BJ (cell line): ENCODE results near the gene PTPRG. TPM values are rescaled to one million over a fixed set of nuclear protein-coding genes. Genes with fewer than 3 reads are reported as not detected.

Experiments
- CTCF ChIA-PET: fragments of 350-600 bp; formaldehyde crosslinking; extraction: SDS; loops from one replicate; lab custom pipeline; 2021; ENCODE audit warnings: antibody characterized with exemption, inconsistent platforms; lab: Yijun Ruan, JAX
- POLR2A ChIA-PET: fragments of 300-600 bp; sonication (Branson Sonifier 250); formaldehyde crosslinking; extraction: SDS; loops from one replicate; lab custom pipeline; 2021; ENCODE audit warnings: antibody characterized with exemption; lab: Charles Lee
- DNase-seq: peaks from one replicate; pipeline ENCODE4 v3.0.0-alpha.2; 2011; ENCODE audit warnings: low read depth
- H3K27me3 ChIP-seq: 2 replicates; pipeline ENCODE4 v1.6.0; 2011; ENCODE audit warnings: low read length; ENCODE audit not compliant: control insufficient read depth, insufficient read depth
- H3K36me3 ChIP-seq: 2 replicates; pipeline ENCODE4 v1.5.1; 2011; ENCODE audit warnings: low read length; ENCODE audit not compliant: control insufficient read depth, insufficient read depth
- H3K4me3 ChIP-seq: 2 replicates; pipeline ENCODE4 v1.5.1; 2011; ENCODE audit warnings: low read depth, mild to moderate bottlenecking, control low read depth, low read length
- CTCF ChIP-seq: IDR thresholded peaks from 2 replicates; pipeline ENCODE4 v1.5.1; 2011; ENCODE audit warnings: low read depth, mild to moderate bottlenecking, control low read depth, inconsistent platforms, low read length, moderate library complexity; ENCODE audit not compliant: insufficient read depth
- polyA plus RNA-seq: library from polyadenylated mRNA; depleted of rRNA; stranded (reverse); fragments of >200 nt; gene quantifications from 2 replicates; pipeline ENCODE4 v1.2.3, GENCODE V29; 2011

The PTPRG gene
- polyA plus RNA-seq, 1 experiment, result 20.8 TPM

- CTCF ChIA-PET, result interaction anchor here (0.9 to 1.4 kb wide), 2 partner anchors 13 to 17 kb away, joined by 4 read pairs; no protein-coding TSS in a partner anchor
Measured at GRCh38 chr3:62229211-62229610, 667.8 kb downstream of the PTPRG start.

DNA sequence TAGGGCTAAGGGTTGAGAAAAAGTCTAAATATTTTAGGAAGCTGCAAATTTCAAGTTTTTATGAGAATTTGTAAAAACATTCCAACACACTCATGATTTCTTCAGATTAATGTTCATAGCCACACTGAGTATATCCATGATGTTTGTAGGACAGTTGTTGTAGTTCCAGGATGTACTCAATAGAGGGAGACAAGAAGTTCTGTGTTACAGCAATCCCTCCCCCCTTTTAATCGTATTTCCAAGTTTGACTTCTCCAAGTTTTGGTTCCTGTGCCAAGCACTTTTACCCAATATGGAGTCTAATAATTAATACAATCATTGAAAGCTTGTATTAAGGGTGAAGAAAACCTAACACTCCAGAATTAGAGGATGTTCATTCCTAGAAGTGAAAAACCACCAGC lies 668.5 kb downstream of the PTPRG start:
- POLR2A ChIA-PET, result no interaction called here
- DNase-seq, result no peak
- TF ChIP-seq CTCF, result no peak
- CTCF ChIA-PET, result interaction anchor here (0.9 to 1.4 kb wide), 2 partner anchors 12 to 18 kb away, joined by 4 read pairs; no protein-coding TSS in a partner anchor
- Histone ChIP-seq H3K4me3 (no peak overlapping the region), H3K27me3 (no peaks in the 10 kb centered on the region), H3K36me3 (no peaks in the 10 kb centered on the region)

More at GRCh38 chr3:62229211-62229610, 667.8 kb downstream of the PTPRG start:
- POLR2A ChIA-PET, result no interaction called here
- H3K27me3 ChIP-seq, result no peaks in the 10 kb centered on the region
- no peak for DNase-seq
- no peaks in the 10 kb centered on the region for H3K36me3 ChIP-seq
- TF ChIP-seq CTCF, result no peak
- no peak overlapping the region for H3K4me3 ChIP-seq

- no peaks in the 10 kb centered on the region for H3K36me3 ChIP-seq
- no peak overlapping the region for H3K4me3 ChIP-seq
- no peak for DNase-seq
- no peaks in the 10 kb centered on the region for H3K27me3 ChIP-seq
- TF ChIP-seq CTCF, result no peak
- CTCF ChIA-PET, result no interaction called here
- POLR2A ChIA-PET, result no interaction called here
Measured at GRCh38 chr3:62233065-62233464, 671.7 kb downstream of the PTPRG start.

GRCh38 chr3:62236016-62236415 lies 674.6 kb downstream of the PTPRG start:
- DNase-seq, result no peak
- Histone ChIP-seq H3K4me3 (no peak overlapping the region), H3K36me3 (no peaks in the 10 kb centered on the region), H3K27me3 (no peaks in the 10 kb centered on the region)
- TF ChIP-seq CTCF, result no peak
- CTCF ChIA-PET, result no interaction called here
- POLR2A ChIA-PET, result no interaction called here

DNA sequence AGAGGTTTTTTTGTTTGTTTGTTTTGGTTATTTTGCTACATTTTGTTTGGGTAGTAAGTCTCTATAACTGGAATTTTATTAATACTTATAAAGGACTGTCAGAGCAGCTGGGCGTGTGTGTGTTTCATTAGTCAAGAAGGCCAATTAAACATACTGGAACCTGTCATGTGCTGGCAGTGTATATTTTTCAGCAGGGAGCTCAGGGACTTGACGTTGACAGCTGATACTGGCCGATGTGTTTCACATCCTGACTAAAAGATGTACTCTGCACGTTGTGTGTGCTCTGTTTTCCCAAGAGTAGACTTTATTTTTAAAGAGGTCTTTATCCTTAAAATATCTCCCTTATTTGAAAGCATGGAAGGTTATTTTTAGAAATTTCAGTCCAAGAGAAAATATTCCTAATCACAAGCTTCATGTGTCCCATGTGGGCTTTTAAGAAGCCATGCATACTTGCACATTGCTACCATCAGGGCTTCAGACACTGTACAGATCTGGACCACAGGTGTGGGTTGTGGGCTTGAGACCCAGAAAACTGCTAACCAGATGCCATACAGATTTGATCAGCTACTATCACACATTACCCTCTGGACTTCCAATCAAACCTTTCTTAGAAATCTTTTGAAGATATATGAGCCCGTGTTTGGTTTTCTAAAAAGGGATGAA lies 676.0 kb downstream of the PTPRG start:
- Histone ChIP-seq H3K27me3 (no peaks in the 10 kb centered on the region), H3K4me3 (no peak overlapping the region), H3K36me3 (no peaks in the 10 kb centered on the region)
- no peak for DNase-seq
- ChIA-PET CTCF (interaction anchor here (1.0 to 1.1 kb wide), 2 partner anchors 14 to 22 kb away, joined by 3 read pairs; no protein-coding TSS in a partner anchor), POLR2A (no interaction called here)
- TF ChIP-seq CTCF, result no peak
